ENCODE data around the gene RCBTB2. TPM values are rescaled to one million over a fixed set of nuclear protein-coding genes. Genes with fewer than 3 reads are reported as not detected.

Gene RCBTB2
- polyA plus RNA-seq, 1 donor from 2014 or later = 3.5 TPM

GRCh38 chr13:48501705-48502104 lies 31.2 kb downstream of the RCBTB2 start:
- Mint-ChIP-seq H3K27me3 (peaks cover 24% of the 10 kb centered on the region), H3K27ac (no peak overlapping the region), H3K36me3 (no peaks in the 10 kb centered on the region), H3K9me3 (no peaks in the 10 kb centered on the region), H3K4me3 (no peak overlapping the region), H3K4me1 (peaks cover 28 to 39% (median 29%) of the 10 kb centered on the region in 3 donors)

DNA sequence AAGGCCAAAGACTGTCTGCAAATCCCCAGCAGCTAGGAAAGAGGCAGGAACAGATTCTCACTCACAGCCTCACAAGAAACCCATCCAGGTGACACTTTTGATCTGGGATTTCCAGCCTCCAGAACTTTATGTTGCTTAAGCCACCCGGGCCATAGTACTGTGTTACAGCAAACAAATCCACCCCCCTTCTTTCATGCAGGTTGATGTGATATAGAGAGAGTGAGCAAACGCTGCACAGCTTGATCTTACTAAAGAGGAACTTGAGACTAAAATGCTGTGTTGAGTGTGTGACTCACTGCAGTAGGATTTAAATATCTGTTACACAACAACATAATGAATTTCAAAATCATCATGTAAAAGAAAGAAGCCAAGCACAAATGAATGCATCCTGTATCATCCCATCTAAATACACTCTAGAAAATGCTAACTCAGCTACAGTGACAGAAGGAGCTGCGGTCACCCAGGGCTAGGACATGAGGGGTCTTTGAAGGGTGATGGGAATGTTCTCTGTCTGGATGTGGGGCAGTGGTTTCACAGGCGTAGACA lies 32.2 kb downstream of the RCBTB2 start:
- Mint-ChIP-seq H3K27me3 (peaks cover 16% of the 10 kb centered on the region), H3K4me1 (peaks cover 19 to 30% (median 20%) of the 10 kb centered on the region in 3 donors), H3K9me3 (no peaks in the 10 kb centered on the region), H3K4me3 (no peak overlapping the region), H3K27ac (no peak overlapping the region), H3K36me3 (no peaks in the 10 kb centered on the region)

- Mint-ChIP-seq H3K27ac (no peak overlapping the region), H3K4me3 (no peak overlapping the region), H3K36me3 (no peaks in the 10 kb centered on the region), H3K4me1 (peaks cover 10 to 15% (median 12%) of the 10 kb centered on the region in 3 donors), H3K27me3 (peaks cover 7% of the 10 kb centered on the region), H3K9me3 (no peaks in the 10 kb centered on the region)
Observed at GRCh38 chr13:48497669-48498068, 35.2 kb downstream of the RCBTB2 start.

- no peaks in the 10 kb centered on the region for H3K9me3 Mint-ChIP-seq
- H3K4me3 Mint-ChIP-seq = no peak overlapping the region
- peaks cover 5% of the 10 kb centered on the region for H3K27me3 Mint-ChIP-seq
- H3K27ac Mint-ChIP-seq = peak overlapping the region in 1 of 3 donors; percentile 42
- H3K4me1 Mint-ChIP-seq = peaks cover 10 to 15% (median 12%) of the 10 kb centered on the region in 3 donors
- H3K36me3 Mint-ChIP-seq = no peaks in the 10 kb centered on the region
Observed at GRCh38 chr13:48496271-48497161, 36.4 kb downstream of the RCBTB2 start.

DNA sequence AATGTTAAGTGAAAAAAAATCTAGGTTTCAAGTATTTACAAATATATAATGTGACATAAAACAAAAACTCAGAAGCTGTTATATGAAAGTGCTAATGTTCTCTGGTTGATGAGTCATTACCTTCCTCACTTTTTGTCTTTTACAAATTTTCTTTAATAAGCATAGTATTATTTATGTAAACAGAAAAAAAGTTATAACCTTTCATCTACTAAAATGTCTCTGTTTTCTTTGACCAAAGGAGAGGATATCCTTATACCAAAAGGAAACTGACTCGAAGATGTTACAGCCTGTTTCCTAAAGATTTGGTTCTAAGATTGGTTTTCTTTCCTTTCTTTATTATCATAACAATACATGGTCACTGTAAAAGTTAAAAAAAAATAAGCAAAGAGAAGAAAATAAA lies 38.0 kb downstream of the RCBTB2 start:
- Mint-ChIP-seq H3K4me1 (peaks cover 4 to 15% (median 9%) of the 10 kb centered on the region in 3 donors), H3K27me3 (peaks cover 6% of the 10 kb centered on the region), H3K27ac (no peak overlapping the region), H3K9me3 (no peaks in the 10 kb centered on the region), H3K4me3 (no peak overlapping the region), H3K36me3 (no peaks in the 10 kb centered on the region)

DNA sequence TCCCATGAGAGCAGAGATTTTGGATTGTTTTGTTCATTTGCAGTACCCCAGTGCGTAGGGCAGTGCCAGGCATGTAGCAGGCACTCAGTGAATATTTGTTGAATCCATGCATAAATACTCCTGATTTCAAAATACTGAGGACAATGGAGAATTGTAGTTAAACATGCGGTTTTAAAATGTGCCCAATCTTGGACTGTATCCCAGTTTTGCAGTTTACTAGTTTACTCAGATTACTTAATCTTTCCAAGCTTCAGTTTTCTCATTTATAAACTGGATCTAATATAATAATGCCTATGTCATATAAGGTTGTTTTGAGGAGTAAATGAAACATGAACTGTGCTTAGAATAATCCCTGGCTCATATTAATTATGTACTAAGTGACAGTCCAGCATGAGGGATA lies 39.0 kb downstream of the RCBTB2 start:
- Mint-ChIP-seq H3K27me3 (peaks cover 3% of the 10 kb centered on the region), H3K4me1 (peaks cover 8 to 19% (median 9%) of the 10 kb centered on the region in 3 donors), H3K27ac (no peak overlapping the region), H3K4me3 (no peak overlapping the region), H3K36me3 (no peaks in the 10 kb centered on the region), H3K9me3 (no peaks in the 10 kb centered on the region)

DNA sequence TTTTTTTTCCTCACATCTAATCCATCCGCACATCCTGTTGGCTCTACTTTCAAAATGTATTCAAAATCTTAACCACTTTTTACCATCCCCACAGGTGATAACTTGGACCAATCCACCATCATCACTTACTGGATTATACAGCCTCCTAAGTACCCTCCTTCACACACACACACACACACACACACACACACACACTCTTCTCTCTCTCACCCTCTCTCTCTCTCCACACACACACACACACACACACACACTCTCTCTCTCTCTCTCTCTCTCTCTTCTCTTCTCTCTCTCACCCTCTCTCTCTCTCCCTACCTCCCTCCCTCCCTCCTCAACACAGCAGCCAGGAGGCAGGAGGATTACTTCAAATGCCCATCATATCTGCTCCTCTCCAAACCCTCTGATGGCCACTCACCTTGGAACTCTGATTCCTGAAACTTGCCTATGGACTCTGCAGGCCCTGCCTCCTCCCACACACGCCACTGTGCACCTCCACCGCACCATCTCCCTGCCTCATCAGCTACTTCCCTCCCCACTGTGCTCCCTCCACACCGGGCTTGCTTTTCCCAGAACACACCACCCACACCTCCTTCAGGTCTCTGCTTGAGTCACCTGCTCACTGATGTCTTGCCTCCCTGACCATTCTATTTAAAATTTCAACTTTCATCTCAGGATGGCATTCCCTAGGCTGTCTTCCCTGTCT lies 39.7 kb downstream of the RCBTB2 start:
- H3K27me3 Mint-ChIP-seq = peaks cover 1% of the 10 kb centered on the region

GRCh38 chr13:48492470-48493065 lies 40.3 kb downstream of the RCBTB2 start:
- Mint-ChIP-seq H3K4me3 (no peak overlapping the region), H3K27ac (no peak overlapping the region), H3K4me1 (peaks cover 6 to 26% (median 10%) of the 10 kb centered on the region in 3 donors), H3K9me3 (peaks cover 0 to 1% (median 0%) of the 10 kb centered on the region in 3 donors), H3K27me3 (peaks cover 1% of the 10 kb centered on the region), H3K36me3 (no peaks in the 10 kb centered on the region)

More for the DNA sequence above, 39.7 kb downstream of the RCBTB2 start:
- no peak overlapping the region for H3K27ac Mint-ChIP-seq
- H3K9me3 Mint-ChIP-seq = no peaks in the 10 kb centered on the region
- no peak overlapping the region for H3K4me3 Mint-ChIP-seq
- H3K4me1 Mint-ChIP-seq = peaks cover 5 to 24% (median 10%) of the 10 kb centered on the region in 3 donors
- no peaks in the 10 kb centered on the region for H3K36me3 Mint-ChIP-seq

- H3K9me3 Mint-ChIP-seq = peaks cover 0 to 4% (median 2%) of the 10 kb centered on the region in 3 donors
- H3K27me3 Mint-ChIP-seq = peaks cover 1% of the 10 kb centered on the region
- no peaks in the 10 kb centered on the region for H3K36me3 Mint-ChIP-seq
- no peak overlapping the region for H3K4me3 Mint-ChIP-seq
- peaks cover 6 to 25% (median 10%) of the 10 kb centered on the region in 3 donors for H3K4me1 Mint-ChIP-seq
- H3K27ac Mint-ChIP-seq = no peak overlapping the region
Observed at GRCh38 chr13:48492096-48492440, 40.8 kb downstream of the RCBTB2 start.

GRCh38 chr13:48491423-48492095 lies 41.3 kb downstream of the RCBTB2 start:
- H3K9me3 Mint-ChIP-seq = peaks cover 0 to 4% (median 2%) of the 10 kb centered on the region in 3 donors
- H3K36me3 Mint-ChIP-seq = no peaks in the 10 kb centered on the region
- H3K4me1 Mint-ChIP-seq = peaks cover 6 to 22% (median 10%) of the 10 kb centered on the region in 3 donors

DNA sequence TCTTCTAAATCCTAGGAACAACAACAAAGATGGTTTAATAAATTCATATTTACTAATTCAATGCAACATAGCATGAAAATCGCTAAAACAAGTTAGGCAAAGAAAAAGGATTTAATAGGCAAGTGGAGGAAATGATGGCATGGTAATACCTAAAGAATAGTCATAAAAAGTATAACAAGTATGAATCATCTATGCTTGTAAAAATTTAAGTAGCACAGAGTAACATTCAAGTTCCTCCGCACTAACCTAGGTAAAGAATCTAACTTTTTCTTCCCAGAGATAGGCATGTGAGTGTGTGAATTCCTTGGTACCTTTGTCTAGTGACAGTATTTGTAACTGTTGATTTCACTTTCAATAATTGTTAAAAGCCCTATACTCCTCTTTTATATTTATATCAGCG lies 42.6 kb downstream of the RCBTB2 start:
- H3K9me3 Mint-ChIP-seq = peaks cover 0 to 4% (median 2%) of the 10 kb centered on the region in 3 donors
- H3K4me3 Mint-ChIP-seq = no peak overlapping the region
- H3K4me1 Mint-ChIP-seq = peaks cover 8 to 22% (median 11%) of the 10 kb centered on the region in 3 donors
- no peak overlapping the region for H3K27ac Mint-ChIP-seq
- H3K36me3 Mint-ChIP-seq = no peaks in the 10 kb centered on the region
- H3K27me3 Mint-ChIP-seq = peaks cover 1% of the 10 kb centered on the region

More at GRCh38 chr13:48491423-48492095, 41.3 kb downstream of the RCBTB2 start:
- peak overlapping the region in 1 of 3 donors; percentile 23 for H3K27ac Mint-ChIP-seq
- H3K4me3 Mint-ChIP-seq = peak overlapping the region in 1 of 4 donors; percentile 86
- H3K27me3 Mint-ChIP-seq = peaks cover 1% of the 10 kb centered on the region

- no peak overlapping the region for H3K4me3 Mint-ChIP-seq
- H3K36me3 Mint-ChIP-seq = no peaks in the 10 kb centered on the region
- peaks cover 1% of the 10 kb centered on the region for H3K27me3 Mint-ChIP-seq
- H3K9me3 Mint-ChIP-seq = peaks cover 0 to 4% (median 2%) of the 10 kb centered on the region in 3 donors
- no peak overlapping the region for H3K27ac Mint-ChIP-seq
- peaks cover 8 to 22% (median 17%) of the 10 kb centered on the region in 3 donors for H3K4me1 Mint-ChIP-seq
Observed at GRCh38 chr13:48489666-48490065, 43.2 kb downstream of the RCBTB2 start.

GRCh38 chr13:48488995-48489394 lies 43.9 kb downstream of the RCBTB2 start:
- Mint-ChIP-seq H3K27me3 (peaks cover 1% of the 10 kb centered on the region), H3K4me1 (peaks cover 8 to 22% (median 18%) of the 10 kb centered on the region in 3 donors), H3K4me3 (peak overlapping the region in 1 of 4 donors; percentile 2), H3K36me3 (no peaks in the 10 kb centered on the region), H3K9me3 (peaks cover 0 to 4% (median 2%) of the 10 kb centered on the region in 3 donors), H3K27ac (peak overlapping the region in 2 of 3 donors; percentile 8 to 35)

DNA sequence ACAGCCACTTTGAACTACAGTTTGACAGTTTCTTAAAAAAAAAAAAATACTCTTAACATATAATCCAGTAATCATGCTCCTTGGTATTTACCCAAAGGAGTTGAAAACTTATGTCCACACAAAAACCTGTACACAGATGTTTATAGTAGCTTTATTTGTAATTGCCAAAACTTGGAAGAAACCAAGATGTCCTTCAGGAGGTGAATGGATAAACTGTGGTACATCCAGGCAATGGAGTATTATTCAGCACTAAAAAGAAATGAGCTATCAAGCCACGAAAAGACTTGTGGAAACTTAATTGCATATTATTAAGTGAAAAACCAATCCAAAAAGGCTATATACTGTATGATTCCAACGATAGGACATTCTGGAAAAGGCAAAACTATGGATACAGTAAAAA lies 44.9 kb downstream of the RCBTB2 start:
- peaks cover 8 to 22% (median 18%) of the 10 kb centered on the region in 3 donors for H3K4me1 Mint-ChIP-seq
- no peak overlapping the region for H3K27ac Mint-ChIP-seq
- peaks cover 0 to 4% (median 2%) of the 10 kb centered on the region in 3 donors for H3K9me3 Mint-ChIP-seq
- H3K4me3 Mint-ChIP-seq = no peak overlapping the region
- H3K27me3 Mint-ChIP-seq = peaks cover 1% of the 10 kb centered on the region
- no peaks in the 10 kb centered on the region for H3K36me3 Mint-ChIP-seq
